Uterus (tissue), 2 donors: ENCODE data around the gene PSTPIP1.

Experiments used
- CTCF ChIP-seq, 4 experiments: fragments of 200-600 bp in 2 of 4; fragments of 450-650 bp in 2 of 4; sonication (generic) in 2 of 4; IDR thresholded peaks; one replicate each; pipeline ENCODE4 v1.5.1; 2016 to 2019; ENCODE audit warnings: antibody characterized with exemption in 4 of 4, mild to moderate bottlenecking in 2 of 4, moderate library complexity in 1 of 4
- POLR2A ChIP-seq, 2 donors: fragments of 450-650 bp; IDR thresholded peaks; one replicate each; pipeline ENCODE4 v1.6.1; 2016; ENCODE audit warnings: antibody characterized with exemption in 2 of 2, mild to moderate bottlenecking in 1 of 2, moderate library complexity in 1 of 2

- no peak for TF ChIP-seq CTCF (IDR thresholded peaks at IDR 0.05)
- no peak for TF ChIP-seq POLR2A (IDR thresholded peaks at IDR 0.05)
Measured at GRCh38 chr15:76994496-76994895, 430 bp upstream of the PSTPIP1 start.
